D341Med (cell line): Measurements from ENCODE around the gene CD72.
"Not testable (repeated sequence)": the region's sequence is repeated elsewhere in the genome, so short reads cannot be mapped to it uniquely, and the experiment has no call there.

Experiments used
- DNase-seq: peaks from one replicate; pipeline ENCODE4 v3.0.0; 2012; ENCODE audit warnings: low spot score

Gene CD72

DNA sequence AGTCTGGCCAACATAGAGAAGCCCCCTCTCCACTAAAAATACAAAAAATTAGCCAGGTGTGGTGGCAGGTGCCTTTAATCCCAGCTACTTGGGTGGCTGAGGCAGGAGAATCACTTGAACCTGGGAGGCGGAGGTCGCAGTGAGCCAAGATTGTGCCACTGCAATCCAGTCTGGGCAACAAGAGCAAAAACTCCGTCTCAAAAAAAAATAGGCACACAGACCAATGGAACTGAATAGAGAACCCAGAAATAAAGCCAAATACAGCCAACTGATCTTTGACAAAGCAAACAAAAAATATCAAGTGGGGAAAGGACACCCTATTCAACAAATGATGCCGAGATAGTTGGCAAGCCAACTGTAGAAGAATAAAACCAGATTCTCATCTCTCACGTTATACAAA is 29.7 kb downstream of the CD72 start:
- not testable (repeated sequence) for DNase-seq

DNA sequence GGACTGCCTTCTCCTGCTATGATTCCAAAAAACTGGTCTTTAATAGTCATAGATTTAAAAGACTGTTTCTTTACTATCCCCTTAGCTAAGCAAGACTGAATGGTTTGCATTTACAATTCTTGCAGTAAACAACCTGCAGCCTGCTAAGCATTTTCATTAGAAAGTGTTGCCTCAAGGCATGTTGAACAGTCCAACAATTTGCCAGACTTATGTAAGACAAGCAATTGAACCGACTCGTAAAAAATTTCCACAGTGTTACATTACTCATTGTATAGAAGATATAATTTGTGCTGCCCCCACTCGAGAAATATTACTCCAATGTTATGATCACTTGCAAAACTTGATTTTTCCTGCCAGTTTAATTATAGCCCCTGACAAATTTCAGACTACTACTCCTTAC is 33.5 kb downstream of the CD72 start:
- not testable (repeated sequence) for DNase-seq

DNA sequence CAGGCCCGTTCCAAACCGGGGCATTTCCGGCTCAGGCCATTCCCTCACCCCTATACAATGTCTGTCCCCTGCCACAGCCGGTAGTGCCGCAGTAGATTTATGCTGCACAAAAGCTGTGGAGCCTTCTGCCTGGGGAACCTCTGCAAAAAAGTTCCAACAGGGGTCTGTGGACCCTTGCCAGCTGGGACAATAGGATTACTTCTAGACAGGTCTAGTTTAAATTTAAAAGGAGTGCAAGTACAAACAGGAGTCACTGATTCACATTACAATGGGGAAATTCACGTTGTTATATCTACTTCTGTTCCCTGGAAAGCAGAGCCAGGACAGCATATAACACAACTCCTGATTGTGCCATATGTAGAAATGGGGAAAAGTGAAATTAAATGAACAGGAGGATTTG is 34.7 kb downstream of the CD72 start:
- DNase-seq, result not testable (repeated sequence)

GRCh38 chr9:35579659-35580227 is 38.5 kb downstream of the CD72 start:
- not testable (repeated sequence) for DNase-seq

- no peak for DNase-seq
These were observed 39.1 kb downstream of the CD72 start for GRCh38 chr9:35579130-35579529.

- DNase-seq, result no peak
These were observed 40.7 kb downstream of the CD72 start for GRCh38 chr9:35577486-35577885.

DNA sequence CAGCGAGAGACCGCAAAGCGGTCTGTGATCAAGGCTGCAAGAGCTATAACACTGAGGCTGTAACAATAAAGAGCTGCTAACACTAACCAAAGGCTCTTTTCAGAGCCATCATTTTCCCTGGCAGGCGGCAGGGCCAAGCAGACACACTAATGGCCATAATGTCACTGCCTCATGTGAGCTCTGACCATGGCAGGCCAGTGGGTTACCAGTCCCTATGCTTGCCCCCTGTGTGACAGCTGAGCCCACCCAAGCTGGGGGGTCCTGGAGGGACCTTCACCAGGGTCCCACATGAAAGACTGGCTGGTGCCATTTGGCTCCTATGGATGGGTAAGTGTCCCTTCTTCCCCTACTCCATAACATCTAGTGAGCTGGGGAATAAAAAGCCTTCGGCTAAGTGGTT is 42.7 kb downstream of the CD72 start:
- no peak for DNase-seq

GRCh38 chr9:35574578-35575122 is 43.6 kb downstream of the CD72 start:
- no peak for DNase-seq

DNA sequence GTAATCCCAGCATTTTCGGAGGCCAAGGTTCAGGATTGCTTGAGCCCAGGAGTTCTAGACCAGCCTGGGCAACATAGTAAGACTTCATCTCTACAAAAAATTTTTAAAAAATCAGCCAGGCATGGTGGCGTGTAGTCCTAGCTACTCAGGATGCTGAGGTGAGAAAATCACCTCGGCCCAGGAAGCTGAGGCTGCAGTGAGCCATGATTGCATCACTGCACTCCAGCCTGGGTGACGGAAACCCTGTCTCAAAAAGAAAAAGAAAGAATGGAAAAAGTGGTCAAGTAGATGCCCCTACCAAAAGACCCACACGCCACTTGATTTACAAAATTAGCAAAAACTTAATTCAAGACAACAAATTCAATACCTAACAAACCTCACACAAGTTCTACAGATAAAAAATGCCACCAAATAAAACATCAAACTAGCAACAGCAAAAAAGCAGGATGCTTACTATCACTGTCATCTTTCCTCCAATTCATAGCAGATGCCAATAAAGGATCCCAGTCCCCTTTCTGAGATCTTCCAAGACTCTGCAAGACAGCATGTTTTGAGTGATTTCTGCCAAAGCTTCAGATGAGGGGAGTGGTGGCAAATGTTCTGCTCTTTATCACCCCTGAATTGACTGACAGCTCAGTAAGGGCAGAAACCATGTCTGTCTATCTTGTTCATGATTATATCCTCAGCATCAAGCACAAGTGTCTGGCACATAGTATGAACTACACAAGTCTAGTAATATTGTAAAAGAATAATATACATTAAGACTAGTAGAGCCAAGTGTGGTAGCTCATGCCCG is 47.3 kb downstream of the CD72 start:
- DNase-seq, result no peak

DNA sequence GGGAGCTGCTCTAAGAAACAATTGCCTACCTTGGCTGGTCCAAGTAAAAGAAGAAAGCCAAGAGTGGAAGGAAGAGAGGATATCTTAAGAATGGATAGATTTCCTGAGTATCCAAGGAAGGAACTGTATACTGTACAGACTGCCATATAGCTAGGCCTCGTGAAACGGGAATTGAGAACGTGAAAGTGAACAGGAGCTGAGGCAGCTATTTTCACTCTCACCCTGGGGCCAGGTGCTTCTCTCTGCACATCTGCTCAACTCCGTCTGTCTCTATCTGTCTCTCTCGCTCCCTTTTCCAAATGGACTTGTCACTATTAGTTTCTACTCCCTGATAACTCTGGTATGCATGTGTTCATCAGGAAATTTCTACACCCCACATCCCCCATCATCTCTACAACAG is 49.0 kb downstream of the CD72 start:
- DNase-seq, result no peak

- no peak for DNase-seq
These were observed 50.0 kb downstream of the CD72 start for GRCh38 chr9:35568196-35568595.

GRCh38 chr9:35566417-35566816 is 51.8 kb downstream of the CD72 start:
- no peak for DNase-seq

- DNase-seq, result no peak
These were observed 53.6 kb downstream of the CD72 start for GRCh38 chr9:35564658-35565061.

GRCh38 chr9:35563791-35564197 is 54.4 kb downstream of the CD72 start:
- DNase-seq, result no peak

DNA sequence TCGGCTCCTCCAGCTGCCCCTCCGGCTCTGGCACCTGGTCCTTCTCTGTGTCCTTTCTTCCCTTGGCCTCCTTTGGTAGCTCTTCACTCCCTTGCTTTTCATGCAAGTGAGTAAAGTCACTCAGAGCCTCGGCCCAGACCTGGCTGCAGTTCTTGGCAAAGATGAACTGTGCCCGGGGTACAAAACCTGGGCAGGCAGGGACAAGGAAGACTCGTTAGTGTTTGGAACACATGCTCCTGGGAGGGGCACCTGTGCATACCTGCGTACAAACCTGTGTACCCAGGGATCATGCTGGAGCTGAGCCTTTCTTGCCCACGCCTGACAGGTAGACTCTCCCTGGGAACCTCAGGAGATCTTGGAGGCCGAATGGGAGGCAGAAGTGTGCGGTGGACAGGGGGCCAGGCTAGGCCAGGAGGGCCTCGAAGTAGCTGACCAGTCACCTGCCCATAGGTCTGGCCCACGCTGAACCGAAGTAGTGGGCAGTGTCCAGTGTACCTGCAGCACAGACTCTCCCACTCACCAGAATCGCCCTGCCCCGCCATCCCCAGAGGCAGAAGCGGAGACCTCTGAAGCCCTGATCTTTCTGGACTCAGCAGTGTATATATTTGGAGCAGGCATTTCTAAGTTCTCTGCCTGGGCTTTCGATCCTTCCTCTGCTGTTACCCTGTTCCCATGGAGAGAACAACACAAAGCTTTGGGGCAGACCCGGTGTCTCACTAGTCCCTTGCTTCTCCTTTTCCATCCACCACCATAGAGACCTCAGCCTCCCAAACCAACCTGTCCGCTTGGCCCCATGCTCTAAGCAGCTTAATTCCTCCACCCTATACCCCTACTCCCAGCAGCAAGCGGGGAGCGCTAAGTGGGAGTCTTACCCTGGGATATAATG is 55.1 kb downstream of the CD72 start:
- DNase-seq, result no peak

DNA sequence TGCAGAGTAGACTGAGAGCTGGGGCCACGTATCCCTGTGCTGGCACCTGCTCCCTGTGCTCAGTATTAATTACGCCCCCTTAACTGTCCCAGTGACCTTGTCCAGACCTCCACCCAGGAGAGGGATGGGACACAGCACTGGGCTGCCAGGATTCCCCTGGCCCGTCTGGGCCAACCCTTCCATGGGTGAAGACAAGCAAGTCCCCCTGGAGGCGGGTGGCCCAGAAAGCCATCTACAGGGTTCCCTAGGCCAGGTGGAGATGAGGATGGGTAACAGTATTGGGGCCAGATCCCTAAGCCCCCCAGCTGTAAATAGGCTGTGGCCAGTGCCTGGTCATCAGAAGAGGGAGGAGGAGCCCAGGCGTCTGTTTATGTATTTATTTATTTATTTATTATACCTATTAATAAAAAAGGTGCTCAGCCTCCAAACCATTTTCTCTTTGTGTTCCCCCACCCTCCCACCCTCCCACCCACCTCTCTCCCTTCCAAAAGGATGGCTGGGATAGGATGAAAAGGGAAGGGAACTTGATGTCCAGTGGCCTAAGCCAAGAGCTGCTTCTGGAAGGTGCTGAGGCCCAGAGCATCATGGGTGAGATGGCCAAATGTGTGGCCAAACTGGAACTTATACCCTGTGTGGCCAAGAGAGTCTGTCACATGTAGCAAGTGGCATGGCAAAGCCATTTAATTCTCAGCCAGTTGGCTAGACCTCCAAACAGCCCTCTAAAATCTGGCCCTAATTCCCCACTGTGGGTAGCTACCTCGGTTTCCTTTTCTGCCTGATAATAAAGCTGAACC is 56.5 kb downstream of the CD72 start:
- DNase-seq, result no peak

GRCh38 chr9:35560625-35561337 is 57.4 kb downstream of the CD72 start:
- no peak for DNase-seq
